Astrocyte (in vitro differentiated cells and primary cell): ENCODE results near the gene KCNE1.

ENCODE experiments used
- EZH2 ChIP-seq: IDR thresholded peaks from 2 replicates; pipeline ENCODE4 v1.6.1; 2012; ENCODE audit warnings: mild to moderate bottlenecking, low read length, inconsistent platforms; ENCODE audit not compliant: insufficient read depth
- TF ChIP-seq, protein P1 (sequence below): IDR thresholded peaks from 2 replicates; pipeline ENCODE4 v1.5.1; 2011; ENCODE audit warnings: low read depth, mild to moderate bottlenecking, inconsistent platforms, low read length, moderate library complexity; ENCODE audit not compliant: insufficient read depth

DNA sequence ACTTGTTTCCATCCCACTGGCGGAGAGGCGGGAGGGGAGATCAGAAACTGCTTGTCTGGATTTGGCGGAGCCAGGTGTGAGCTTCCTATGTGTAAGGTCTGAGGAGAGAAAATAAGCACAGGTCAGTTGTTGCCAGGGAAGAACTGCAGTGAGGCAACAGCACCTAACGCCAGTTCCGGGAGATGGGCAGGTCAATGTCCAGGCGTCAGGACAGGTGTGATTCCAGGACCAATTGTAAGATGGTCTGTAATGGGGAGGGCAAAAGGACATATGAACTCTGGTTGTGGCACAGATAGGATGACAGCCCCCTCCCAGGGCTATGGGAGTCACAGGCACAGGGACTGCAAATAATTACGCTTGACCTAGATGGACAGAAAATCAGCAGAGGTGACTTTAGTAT, 9.6 kb upstream of the KCNE1 start:
- TF ChIP-seq, protein P1, sequence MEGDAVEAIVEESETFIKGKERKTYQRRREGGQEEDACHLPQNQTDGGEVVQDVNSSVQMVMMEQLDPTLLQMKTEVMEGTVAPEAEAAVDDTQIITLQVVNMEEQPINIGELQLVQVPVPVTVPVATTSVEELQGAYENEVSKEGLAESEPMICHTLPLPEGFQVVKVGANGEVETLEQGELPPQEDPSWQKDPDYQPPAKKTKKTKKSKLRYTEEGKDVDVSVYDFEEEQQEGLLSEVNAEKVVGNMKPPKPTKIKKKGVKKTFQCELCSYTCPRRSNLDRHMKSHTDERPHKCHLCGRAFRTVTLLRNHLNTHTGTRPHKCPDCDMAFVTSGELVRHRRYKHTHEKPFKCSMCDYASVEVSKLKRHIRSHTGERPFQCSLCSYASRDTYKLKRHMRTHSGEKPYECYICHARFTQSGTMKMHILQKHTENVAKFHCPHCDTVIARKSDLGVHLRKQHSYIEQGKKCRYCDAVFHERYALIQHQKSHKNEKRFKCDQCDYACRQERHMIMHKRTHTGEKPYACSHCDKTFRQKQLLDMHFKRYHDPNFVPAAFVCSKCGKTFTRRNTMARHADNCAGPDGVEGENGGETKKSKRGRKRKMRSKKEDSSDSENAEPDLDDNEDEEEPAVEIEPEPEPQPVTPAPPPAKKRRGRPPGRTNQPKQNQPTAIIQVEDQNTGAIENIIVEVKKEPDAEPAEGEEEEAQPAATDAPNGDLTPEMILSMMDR, result no peak
- no peak for TF ChIP-seq EZH2
